Neural cell (in vitro differentiated cells): ENCODE results near the gene RBM27.

Source experiments
- CTCF ChIP-seq: fragments of 450-650 bp; IDR thresholded peaks from 2 replicates; pipeline ENCODE4 v1.5.1; 2014; ENCODE audit warnings: antibody characterized with exemption, mild to moderate bottlenecking, moderate library complexity; ENCODE audit not compliant: poor library complexity, severe bottlenecking
- EZH2 ChIP-seq: fragments of 200-600, 300-800 bp; shearing (Covaris generic), sonication (generic); IDR thresholded peaks from 2 replicates; pipeline ENCODE4 v1.6.1; 2014; ENCODE audit warnings: antibody characterized with exemption, low read length, borderline replicate concordance, mild to moderate bottlenecking; ENCODE audit not compliant: insufficient read depth, poor library complexity, severe bottlenecking
- POLR2AphosphoS5 ChIP-seq: IDR thresholded peaks from 2 replicates; pipeline ENCODE4 v1.6.1; 2012
- RAD21 ChIP-seq: fragments of 450-650 bp; conservative IDR thresholded peaks from 2 replicates; pipeline ENCODE4 v1.6.1; 2014; ENCODE audit warnings: antibody characterized with exemption, mild to moderate bottlenecking, moderate library complexity
- REST ChIP-seq: IDR thresholded peaks from 2 replicates; pipeline ENCODE4 v1.6.1; 2012; ENCODE audit warnings: borderline replicate concordance
- TAF1 ChIP-seq: IDR thresholded peaks from 2 replicates; pipeline ENCODE4 v1.6.1; 2012; ENCODE audit warnings: low read depth

GRCh38 chr5:146205499-146206202 is 2.2 kb downstream of the RBM27 start:
- TF ChIP-seq CTCF (no peak), POLR2AphosphoS5 (no peak), TAF1 (no peak), REST (no peak), EZH2 (no peak), RAD21 (no peak)
